ENCODE measurements around the gene DHRS3. TPM values are rescaled to one million over a fixed set of nuclear protein-coding genes. Genes with fewer than 3 reads are reported as not detected.

Gene DHRS3
- total RNA-seq, 4 donors from 2014 or later: 175 to 342 (median 227) TPM

DNA sequence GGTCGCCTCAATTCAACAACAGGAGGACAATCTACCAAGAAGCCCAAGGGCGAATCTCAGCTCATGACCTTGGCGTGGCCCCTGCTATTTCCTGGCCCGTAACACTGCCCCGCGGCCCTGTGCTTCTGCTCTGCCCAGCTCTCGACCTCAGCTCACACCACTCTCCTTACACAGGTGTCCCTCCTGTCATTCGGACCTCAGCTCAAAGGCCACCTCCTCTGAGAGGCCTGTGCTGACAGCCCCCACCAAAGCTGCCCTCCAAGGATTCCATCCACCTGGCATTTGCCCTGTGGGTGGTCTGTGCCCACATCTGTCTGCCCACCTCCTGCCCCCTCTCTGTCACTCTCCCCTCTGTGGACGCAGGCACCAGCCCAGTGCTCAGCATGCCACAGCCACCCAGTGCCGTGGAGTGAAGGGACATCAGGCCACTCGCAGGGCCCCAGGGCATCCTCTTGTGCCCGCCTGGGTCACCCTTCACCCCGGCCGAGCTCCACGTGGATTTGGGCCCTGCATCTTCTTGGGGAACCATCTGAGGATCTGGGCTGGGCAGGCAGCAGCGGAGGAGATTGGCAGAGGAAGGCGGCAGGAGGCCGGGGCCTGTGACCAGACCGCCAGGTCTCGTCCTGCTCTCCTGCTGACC lies 70.3 kb downstream of the DHRS3 start:
- ATAC-seq (ENCODE audit: low FRiP score) (no peak), DNase-seq (ENCODE audit: low spot score) (no peak)
- TF ChIP-seq, protein P1, sequence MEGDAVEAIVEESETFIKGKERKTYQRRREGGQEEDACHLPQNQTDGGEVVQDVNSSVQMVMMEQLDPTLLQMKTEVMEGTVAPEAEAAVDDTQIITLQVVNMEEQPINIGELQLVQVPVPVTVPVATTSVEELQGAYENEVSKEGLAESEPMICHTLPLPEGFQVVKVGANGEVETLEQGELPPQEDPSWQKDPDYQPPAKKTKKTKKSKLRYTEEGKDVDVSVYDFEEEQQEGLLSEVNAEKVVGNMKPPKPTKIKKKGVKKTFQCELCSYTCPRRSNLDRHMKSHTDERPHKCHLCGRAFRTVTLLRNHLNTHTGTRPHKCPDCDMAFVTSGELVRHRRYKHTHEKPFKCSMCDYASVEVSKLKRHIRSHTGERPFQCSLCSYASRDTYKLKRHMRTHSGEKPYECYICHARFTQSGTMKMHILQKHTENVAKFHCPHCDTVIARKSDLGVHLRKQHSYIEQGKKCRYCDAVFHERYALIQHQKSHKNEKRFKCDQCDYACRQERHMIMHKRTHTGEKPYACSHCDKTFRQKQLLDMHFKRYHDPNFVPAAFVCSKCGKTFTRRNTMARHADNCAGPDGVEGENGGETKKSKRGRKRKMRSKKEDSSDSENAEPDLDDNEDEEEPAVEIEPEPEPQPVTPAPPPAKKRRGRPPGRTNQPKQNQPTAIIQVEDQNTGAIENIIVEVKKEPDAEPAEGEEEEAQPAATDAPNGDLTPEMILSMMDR (IDR thresholded peaks at IDR 0.05): no peak

DNA sequence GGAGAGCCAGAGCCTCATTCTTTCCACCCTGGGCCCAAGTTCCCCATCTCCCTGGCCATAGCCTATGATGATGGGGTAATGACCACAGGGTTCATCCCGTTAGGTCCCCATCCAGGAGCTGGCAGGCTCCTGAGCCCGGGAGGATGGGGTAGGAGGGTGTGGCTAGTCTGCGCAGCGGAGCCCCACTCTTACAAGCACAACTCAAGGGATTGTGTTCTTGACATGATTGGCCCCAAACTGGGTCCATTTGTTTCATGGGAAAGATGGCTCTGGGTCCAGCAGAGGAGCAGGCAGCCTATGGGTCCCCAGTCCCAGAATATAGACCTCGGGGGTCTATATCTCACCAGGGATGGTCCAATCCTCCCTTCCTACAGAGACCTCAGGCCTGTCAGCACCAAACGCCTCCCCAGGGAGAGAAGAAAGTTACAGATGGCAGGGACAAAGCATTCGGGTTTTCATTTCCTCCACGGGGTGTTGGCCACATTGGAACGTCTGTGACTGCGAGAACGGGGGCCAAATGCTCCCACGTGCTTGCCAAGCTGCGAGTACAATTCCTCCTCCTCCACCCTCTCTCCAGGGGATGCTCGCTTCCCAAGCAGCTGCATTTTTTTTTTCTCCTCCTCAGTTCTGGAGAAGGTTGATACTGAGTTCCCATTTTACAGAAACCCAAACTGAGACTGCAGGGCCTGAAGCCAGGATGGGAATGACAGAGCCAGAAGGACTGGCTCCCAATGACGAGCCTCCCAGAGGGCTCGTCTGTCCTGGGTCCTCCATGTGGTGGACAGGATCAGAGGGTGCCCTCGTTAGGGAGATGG lies 71.0 kb downstream of the DHRS3 start:
- DNase-seq (ENCODE audit: low spot score): no peak
- TF ChIP-seq, protein P1 (IDR thresholded peaks at IDR 0.05): no peak
- no peak for ATAC-seq (ENCODE audit: low FRiP score)

DNA sequence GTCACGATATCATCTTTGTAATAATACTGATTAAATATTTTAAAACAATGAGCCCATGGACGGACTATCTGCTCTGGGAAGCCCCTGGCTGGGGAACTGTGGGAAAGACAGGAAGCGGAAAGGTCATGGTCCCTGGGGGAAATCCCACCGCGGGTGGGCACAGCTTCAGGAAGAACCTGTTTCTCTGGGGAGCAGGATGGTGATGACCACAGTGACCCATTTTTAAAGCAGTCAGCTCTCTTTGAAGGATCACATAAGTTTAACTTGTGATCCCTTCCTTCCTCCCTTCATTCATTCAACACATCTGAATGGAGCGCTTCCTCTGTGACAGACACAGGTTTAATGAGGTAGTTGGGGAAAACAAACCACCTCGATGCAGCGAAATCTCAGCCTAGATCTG lies 73.0 kb downstream of the DHRS3 start:
- no peak for DNase-seq (ENCODE audit: low spot score)
- ATAC-seq (ENCODE audit: low FRiP score): no peak
- TF ChIP-seq, protein P1 (IDR thresholded peaks at IDR 0.05): no peak

DNA sequence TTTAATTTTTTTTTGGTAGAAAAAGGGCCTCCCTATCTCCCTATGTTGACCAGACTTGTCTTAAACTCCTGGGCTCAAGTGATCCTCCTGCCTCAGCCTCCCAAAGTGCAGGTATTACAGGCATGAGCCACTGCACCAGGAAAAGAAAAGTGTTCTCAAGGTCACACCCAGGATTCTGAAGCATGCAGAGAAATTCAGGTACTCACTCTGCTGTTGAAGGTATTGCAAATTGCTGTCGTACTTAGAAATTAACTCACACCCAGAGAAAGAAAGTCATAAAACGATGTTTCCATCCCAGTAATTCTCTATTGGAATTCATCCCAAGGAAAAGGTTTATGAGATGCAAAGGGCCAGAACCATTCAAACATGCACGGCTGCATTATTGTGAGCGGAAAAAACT lies 73.7 kb downstream of the DHRS3 start:
- DNase-seq (ENCODE audit: low spot score) (no peak), ATAC-seq (ENCODE audit: low FRiP score) (no peak)
- TF ChIP-seq, protein P1 (IDR thresholded peaks at IDR 0.05): no peak

- TF ChIP-seq, protein P1 (IDR thresholded peaks at IDR 0.05): no peak
- DNase-seq (ENCODE audit: low spot score) (no peak), ATAC-seq (ENCODE audit: low FRiP score) (no peak)
These were observed 74.3 kb downstream of the DHRS3 start for GRCh38 chr1:12543740-12544154.

DNA sequence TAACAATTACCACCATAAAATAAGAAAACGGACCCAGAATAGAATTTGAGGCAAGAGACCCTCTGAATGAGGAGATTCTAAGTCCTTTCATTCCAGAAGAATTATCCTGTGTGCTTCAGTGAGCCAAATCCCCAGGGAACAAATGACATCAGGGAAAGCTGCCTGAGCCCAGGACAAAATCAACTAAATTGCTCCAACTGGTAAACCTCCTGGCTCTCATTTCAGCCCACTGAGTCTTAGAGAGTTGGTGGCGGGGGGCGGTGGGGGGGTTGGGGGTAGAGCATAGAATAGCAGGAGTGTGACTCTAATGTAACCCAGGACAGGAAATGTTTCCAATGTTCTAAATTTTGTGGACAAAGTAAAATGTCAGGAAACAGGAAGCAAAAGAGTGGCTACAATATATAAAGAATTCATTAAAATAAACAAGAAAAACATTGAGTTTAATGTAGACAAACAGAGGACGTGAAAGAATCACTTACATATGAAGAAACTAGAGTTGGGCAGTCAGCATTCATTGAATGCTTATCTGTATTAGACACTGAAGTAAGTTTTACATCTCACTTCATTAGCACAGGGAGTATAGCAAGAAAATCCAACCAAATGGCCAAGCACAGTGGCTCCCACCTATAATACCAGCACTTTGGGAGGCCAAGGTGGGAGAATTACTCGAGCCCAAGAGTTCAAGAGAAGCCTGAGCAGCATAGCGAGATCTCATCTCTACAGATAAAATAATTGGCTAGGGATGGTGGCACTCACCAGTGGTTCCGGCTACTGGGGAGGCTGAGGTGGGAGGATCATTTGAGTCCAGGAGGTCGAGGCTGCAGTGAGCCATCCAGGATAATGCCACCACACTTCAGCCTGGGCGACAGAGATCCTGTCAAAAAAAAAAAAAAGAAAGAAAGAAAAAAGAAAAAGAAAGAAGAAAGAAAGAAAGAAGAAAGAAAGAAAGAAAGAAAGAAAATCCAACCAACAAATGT lies 75.1 kb downstream of the DHRS3 start:
- ATAC-seq (ENCODE audit: low FRiP score) (no peak), DNase-seq (ENCODE audit: low spot score) (no peak)
- TF ChIP-seq, protein P1 (IDR thresholded peaks at IDR 0.05): no peak
